Fibroblast of lung (primary cell): ENCODE measurements around the gene SPATA7. TPM values are rescaled to one million over a fixed set of nuclear protein-coding genes. Genes with fewer than 3 reads are reported as not detected.
A peak's percentile ranks its signal among the peaks of the same experiment; 100 is the strongest.

ENCODE experiments used
- DNase-seq, 2 donors: peaks; one replicate each; pipeline versions ENCODE4 v3.0.0 to v3.0.0-alpha.2; 2010; ENCODE audit warnings: low read depth in 2 of 2
- H2AFZ ChIP-seq: 2 replicates; pipeline ENCODE4 v1.5.1; 2012; ENCODE audit warnings: low read length, control low read depth, inconsistent platforms
- H3K27ac ChIP-seq: 2 replicates; pipeline ENCODE4 v1.5.1; 2011; ENCODE audit warnings: low read length, control low read depth; ENCODE audit not compliant: insufficient read depth
- H3K27me3 ChIP-seq: 2 replicates; pipeline ENCODE4 v1.5.1; 2011; ENCODE audit warnings: mild to moderate bottlenecking, low read length; ENCODE audit not compliant: control insufficient read depth, insufficient read depth
- H3K36me3 ChIP-seq: 2 replicates; pipeline ENCODE4 v1.5.1; 2011; ENCODE audit warnings: low read length; ENCODE audit not compliant: control insufficient read depth, insufficient read depth
- H3K4me1 ChIP-seq: 2 replicates; pipeline ENCODE4 v1.5.1; 2011; ENCODE audit warnings: low read length; ENCODE audit not compliant: control insufficient read depth, insufficient read depth; ENCODE audit errors: extremely low read depth
- H3K4me2 ChIP-seq: 2 replicates; pipeline ENCODE4 v1.5.1; 2011; ENCODE audit warnings: low read length, control low read depth; ENCODE audit not compliant: insufficient read depth; ENCODE audit errors: extremely low read depth
- H3K4me3 ChIP-seq, 4 experiments: fragments of 200-600 bp in 1 of 4; sonication (generic) in 1 of 4; replicated peaks in 1 of 4; 2 replicates each; pipeline ENCODE4 v1.5.1; 2011 to 2016; ENCODE audit warnings: low read length in 4 of 4, low read depth in 3 of 4, mild to moderate bottlenecking in 3 of 4, control low read depth in 2 of 4, inconsistent platforms in 1 of 4, mixed read lengths in 1 of 4; ENCODE audit not compliant: insufficient read depth in 1 of 4; ENCODE audit errors: control extremely low read depth in 1 of 4
- H3K79me2 ChIP-seq: 2 replicates; pipeline ENCODE4 v1.5.1; 2012; ENCODE audit warnings: mild to moderate bottlenecking, low read length, inconsistent platforms; ENCODE audit not compliant: control insufficient read depth, insufficient read depth
- H3K9ac ChIP-seq: 2 replicates; pipeline ENCODE4 v1.5.1; 2011; ENCODE audit warnings: mild to moderate bottlenecking, low read length, control low read depth; ENCODE audit not compliant: insufficient read depth
- H3K9me3 ChIP-seq: 2 replicates; pipeline ENCODE4 v1.5.1; 2012; ENCODE audit warnings: low read depth, low read length; ENCODE audit not compliant: control insufficient read depth, insufficient read depth
- H4K20me1 ChIP-seq: 2 replicates; pipeline ENCODE4 v1.5.1; 2011; ENCODE audit warnings: low read length; ENCODE audit not compliant: control insufficient read depth, insufficient read depth; ENCODE audit errors: extremely low read depth
- CTCF ChIP-seq, 2 donors: IDR thresholded peaks in 1 of 2; conservative IDR thresholded peaks in 1 of 2; 1 replicate in 1 of 2; 2 replicates in 1 of 2; pipeline ENCODE4 v1.5.1; 2011 to 2012; ENCODE audit warnings: low read length in 2 of 2, control low read depth in 1 of 2, inconsistent platforms in 1 of 2, low read depth in 1 of 2, mild to moderate bottlenecking in 1 of 2
- EZH2 ChIP-seq: IDR thresholded peaks from 2 replicates; pipeline ENCODE4 v1.5.1; 2012; ENCODE audit warnings: low read length, control low read depth, mild to moderate bottlenecking; ENCODE audit errors: missing control alignments
- polyA plus RNA-seq, 2 donors: library from polyadenylated mRNA; depleted of rRNA in 1 of 2; stranded (reverse) in 1 of 2; unstranded in 1 of 2; fragments of >200 nt; gene quantifications; 2 replicates each; pipeline ENCODE4 v1.2.1, GENCODE V29; 2011 to 2012; ENCODE audit warnings: missing spikeins in 1 of 2
- total RNA-seq: library from RNA; depleted of rRNA; stranded (reverse); fragments of >200 nt; gene quantifications from 2 replicates; pipeline ENCODE4 v1.2.1, GENCODE V29; 2014

Gene SPATA7
- total and polyA plus RNA-seq, 2 donors (not counting 1 experiment from before 2014, with no cell fraction given) = 8.4 to 26.4 TPM

DNA sequence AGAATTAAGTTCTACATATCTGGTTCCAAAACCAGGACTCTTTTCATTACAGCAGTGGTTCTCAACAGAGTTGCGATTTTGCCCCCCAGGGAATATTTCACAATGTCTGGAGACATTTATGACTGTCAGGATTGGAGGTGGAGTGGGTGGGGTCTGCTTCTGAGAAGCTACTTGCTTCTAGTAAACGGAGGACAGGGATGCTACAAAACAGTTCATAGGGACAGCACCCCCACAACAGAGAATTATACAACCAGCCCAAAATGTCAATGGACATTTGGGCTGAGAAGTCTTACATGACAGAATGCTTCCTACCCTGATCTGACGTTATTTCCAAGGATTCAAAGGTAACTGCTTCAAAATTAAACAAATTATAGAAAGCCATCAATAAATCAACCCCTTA lies 739 bp upstream of the SPATA7 start:
- Histone ChIP-seq H3K4me2 (peak overlapping the region; percentile 84), H3K9ac (peak overlapping the region; percentile 89), H3K27me3 (no peaks in the 10 kb centered on the region), H2AFZ (peak overlapping the region; percentile 99), H4K20me1 (no peaks in the 10 kb centered on the region), H3K4me1 (peaks cover 5% of the 10 kb centered on the region), H3K4me3 (peak overlapping the region; percentile 82 to 95 (median 88)), H3K36me3 (no peaks in the 10 kb centered on the region), H3K27ac (peak overlapping the region; percentile 92), H3K9me3 (no peaks in the 10 kb centered on the region), H3K79me2 (peaks cover 3% of the 10 kb centered on the region)
- DNase-seq = no peak
- TF ChIP-seq EZH2 (no peak), CTCF (conservative IDR thresholded peaks at IDR 0.05 in 1 of 2, IDR thresholded peaks at IDR 0.05 in 1 of 2; ENCODE audit: low read depth in 1 of 2, low read length in 2 of 2) (no peak)

GRCh38 chr14:88386256-88386794 lies 868 bp downstream of the SPATA7 start:
- Histone ChIP-seq H3K9me3 (no peaks in the 10 kb centered on the region), H3K27ac (peak overlapping the region; percentile 92), H3K36me3 (no peaks in the 10 kb centered on the region), H3K27me3 (no peaks in the 10 kb centered on the region), H3K4me2 (peak overlapping the region; percentile 89), H3K4me3 (peak overlapping the region; percentile 82 to 95 (median 88)), H3K79me2 (peaks cover 3% of the 10 kb centered on the region), H4K20me1 (no peaks in the 10 kb centered on the region), H2AFZ (peak overlapping the region; percentile 99), H3K4me1 (peaks cover 5% of the 10 kb centered on the region), H3K9ac (peak overlapping the region; percentile 89)
- TF ChIP-seq CTCF (conservative IDR thresholded peaks at IDR 0.05 in 1 of 2, IDR thresholded peaks at IDR 0.05 in 1 of 2; ENCODE audit: low read depth in 1 of 2, low read length in 2 of 2) (no peak), EZH2 (no peak)
- DNase-seq = no peak

DNA sequence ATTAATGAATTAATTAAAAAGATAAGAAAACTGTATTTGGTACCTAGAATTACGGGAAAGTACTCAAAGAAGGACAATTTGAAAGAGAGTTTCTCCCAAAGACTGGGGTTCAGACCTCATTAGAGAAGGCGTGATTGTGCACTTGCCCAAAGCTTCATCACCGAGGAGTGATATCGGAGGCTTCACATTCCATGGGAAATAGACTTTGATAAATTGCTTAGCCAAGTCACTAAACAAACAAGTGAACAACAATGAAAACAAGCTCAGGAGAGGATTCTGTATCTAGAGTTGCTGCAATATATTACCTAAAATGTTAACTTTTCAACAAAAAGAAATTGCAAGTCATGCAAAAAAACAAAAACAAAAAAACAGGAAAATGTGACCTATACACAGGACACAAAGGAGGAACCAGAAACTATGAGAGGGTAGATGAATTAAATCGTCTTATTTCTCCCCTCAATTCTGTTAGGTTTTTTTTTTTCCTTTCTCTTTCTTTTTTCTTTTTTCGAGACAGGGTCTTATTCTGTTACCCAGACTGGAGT lies 3.4 kb downstream of the SPATA7 start:
- H3K79me2 ChIP-seq = peaks cover 3% of the 10 kb centered on the region
- H3K9me3 ChIP-seq = no peaks in the 10 kb centered on the region
- no peaks in the 10 kb centered on the region for H4K20me1 ChIP-seq
- H2AFZ ChIP-seq = no peak overlapping the region
- H3K9ac ChIP-seq = no peak overlapping the region
- DNase-seq = no peak
- H3K27me3 ChIP-seq = no peaks in the 10 kb centered on the region
- H3K4me2 ChIP-seq = no peak overlapping the region
- TF ChIP-seq CTCF (conservative IDR thresholded peaks at IDR 0.05 in 1 of 2, IDR thresholded peaks at IDR 0.05 in 1 of 2; ENCODE audit: low read depth in 1 of 2, low read length in 2 of 2) (no peak), EZH2 (no peak)
- no peak overlapping the region for H3K4me3 ChIP-seq
- peaks cover 5% of the 10 kb centered on the region for H3K4me1 ChIP-seq
- no peak overlapping the region for H3K27ac ChIP-seq
- H3K36me3 ChIP-seq = no peaks in the 10 kb centered on the region
